Non-pigmented ciliary epithelial cell (primary cell): ENCODE results near the gene HSPA6.
A peak's percentile ranks its signal among the peaks of the same experiment; 100 is the strongest.
"Not testable (repeated sequence)": the region's sequence is repeated elsewhere in the genome, so short reads cannot be mapped to it uniquely, and the experiment has no call there.

Experiments used
- DNase-seq: peaks from one replicate; pipeline ENCODE4 v3.0.0-alpha.2; 2010; ENCODE audit warnings: low read depth

The HSPA6 gene

DNA sequence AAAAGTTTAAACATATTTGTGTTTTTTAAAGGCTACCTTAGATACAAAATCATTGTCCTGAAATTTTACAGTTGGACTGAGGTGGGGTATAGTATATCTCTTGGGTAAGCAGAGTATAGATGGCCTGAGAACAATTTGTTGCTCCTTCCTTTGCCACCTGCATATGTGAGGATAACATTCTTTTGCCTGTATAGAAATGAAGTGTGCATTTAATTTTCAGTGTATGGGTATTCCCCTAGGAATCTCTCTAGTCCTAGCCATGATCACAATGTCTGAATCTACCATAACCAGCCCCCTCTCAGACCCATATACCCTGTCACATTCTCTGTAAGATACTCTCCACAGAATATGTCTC, 21.0 kb upstream of the HSPA6 start:
- no peak for DNase-seq

GRCh38 chr1:161505686-161506085, 18.7 kb upstream of the HSPA6 start:
- DNase-seq: no peak

- no peak for DNase-seq
Observed at GRCh38 chr1:161506336-161507223, 17.8 kb upstream of the HSPA6 start.

DNA sequence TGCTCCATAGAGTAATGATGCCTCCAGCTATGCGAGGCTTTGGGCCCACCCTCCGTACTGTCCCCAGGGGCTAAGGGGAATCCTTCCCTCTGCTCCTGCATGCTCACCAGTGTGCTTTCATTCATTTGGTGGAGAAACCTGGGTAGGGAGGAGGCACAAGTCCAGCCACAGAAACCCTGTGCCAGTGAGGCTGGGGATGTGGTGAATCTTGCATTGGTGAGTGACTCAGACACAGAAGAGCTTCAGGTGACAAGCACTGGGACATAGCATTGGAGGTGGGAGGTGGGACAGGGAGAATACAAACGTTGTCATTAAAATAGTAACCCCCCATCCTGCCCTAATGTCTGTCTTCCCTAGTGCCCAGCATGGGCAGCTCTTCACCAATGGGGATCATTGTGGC, 13.9 kb upstream of the HSPA6 start:
- DNase-seq: no peak

GRCh38 chr1:161511018-161511755, 13.2 kb upstream of the HSPA6 start:
- no peak for DNase-seq

DNA sequence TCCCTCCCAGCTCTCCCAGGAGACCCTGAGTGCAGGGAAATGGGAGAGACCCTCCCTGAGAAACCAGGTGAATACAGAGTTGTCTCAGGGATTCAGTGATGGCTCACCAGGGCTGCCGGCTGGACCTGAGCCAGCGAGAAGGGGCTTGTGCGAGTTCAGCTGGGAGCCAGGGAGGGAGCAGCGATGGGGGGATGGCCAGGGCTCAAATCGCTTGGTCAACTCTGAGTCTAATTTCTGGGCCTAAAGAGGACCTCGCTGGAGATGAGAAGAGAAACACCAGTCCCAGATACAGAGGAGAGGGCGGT, 12.6 kb upstream of the HSPA6 start:
- DNase-seq: no peak

DNA sequence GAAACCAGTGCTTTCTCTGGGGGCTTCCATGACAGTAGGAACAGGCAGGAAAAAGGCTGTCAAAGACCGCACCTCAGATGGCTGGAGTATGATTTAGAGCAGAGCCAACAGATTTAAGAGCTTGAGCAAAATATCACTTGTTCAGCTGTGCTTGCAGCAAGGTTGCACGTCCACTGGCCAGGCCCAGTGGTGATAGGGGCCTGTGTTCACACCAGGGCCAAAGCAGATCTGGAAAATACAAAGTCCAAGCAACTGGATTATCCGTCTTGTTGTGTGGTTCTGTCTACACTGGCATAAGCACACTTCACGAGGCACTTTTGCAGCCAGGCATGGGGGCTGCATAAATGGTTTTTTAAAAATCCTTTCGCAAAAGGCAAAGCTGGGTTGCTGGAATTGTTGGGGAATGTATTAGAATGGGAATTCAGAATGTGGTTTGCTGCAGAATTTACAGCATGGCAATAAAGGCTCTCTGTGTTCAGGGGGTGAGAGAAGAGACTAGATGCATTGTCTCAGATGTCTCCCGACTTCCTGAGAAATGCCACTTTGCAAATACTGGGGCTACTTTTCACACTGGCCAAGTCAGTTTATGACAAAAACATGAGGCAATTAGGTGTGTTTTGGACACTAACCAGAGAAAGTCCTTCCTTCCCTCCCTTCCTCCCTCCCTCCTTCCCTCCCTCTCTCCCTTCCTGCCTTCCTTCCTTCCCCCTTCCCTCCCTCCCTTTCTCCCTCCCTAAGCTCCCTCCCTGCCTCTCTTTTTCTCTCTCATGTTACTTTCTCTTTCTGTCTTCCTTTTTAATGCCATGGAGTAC, 11.5 kb upstream of the HSPA6 start:
- not testable (repeated sequence) for DNase-seq

GRCh38 chr1:161513448-161513780, 10.9 kb upstream of the HSPA6 start:
- DNase-seq: not testable (repeated sequence)

DNA sequence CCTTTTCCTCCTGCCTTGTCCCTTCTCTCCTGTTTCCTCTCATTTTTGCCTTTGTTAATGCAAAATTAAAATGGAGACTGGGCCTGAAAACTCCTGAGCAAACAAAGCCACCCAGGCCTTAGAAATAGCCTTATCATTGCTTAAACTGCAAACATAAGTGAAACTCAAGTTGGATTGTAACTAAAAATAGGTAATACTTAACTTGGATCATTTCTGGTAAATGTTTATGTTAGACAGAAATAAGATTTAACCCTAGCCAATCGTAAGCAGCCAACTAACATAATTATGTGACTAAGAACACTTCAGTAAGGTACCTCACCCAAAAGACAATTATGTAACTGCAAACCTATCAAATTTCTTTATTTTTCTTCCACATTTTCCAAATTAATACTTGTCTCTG, 10.4 kb upstream of the HSPA6 start:
- not testable (repeated sequence) for DNase-seq

GRCh38 chr1:161523041-161523816, 1.1 kb upstream of the HSPA6 start:
- DNase-seq: not testable (repeated sequence)

GRCh38 chr1:161524742-161525291, 477 bp downstream of the HSPA6 start:
- not testable (repeated sequence) for DNase-seq

DNA sequence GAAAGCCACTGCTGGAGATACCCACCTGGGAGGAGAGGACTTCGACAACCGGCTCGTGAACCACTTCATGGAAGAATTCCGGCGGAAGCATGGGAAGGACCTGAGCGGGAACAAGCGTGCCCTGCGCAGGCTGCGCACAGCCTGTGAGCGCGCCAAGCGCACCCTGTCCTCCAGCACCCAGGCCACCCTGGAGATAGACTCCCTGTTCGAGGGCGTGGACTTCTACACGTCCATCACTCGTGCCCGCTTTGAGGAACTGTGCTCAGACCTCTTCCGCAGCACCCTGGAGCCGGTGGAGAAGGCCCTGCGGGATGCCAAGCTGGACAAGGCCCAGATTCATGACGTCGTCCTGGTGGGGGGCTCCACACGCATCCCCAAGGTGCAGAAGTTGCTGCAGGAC, 981 bp downstream of the HSPA6 start:
- not testable (repeated sequence) for DNase-seq

DNA sequence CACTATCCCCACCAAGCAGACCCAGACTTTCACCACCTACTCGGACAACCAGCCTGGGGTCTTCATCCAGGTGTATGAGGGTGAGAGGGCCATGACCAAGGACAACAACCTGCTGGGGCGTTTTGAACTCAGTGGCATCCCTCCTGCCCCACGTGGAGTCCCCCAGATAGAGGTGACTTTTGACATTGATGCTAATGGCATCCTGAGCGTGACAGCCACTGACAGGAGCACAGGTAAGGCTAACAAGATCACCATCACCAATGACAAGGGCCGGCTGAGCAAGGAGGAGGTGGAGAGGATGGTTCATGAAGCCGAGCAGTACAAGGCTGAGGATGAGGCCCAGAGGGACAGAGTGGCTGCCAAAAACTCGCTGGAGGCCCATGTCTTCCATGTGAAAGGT, 1.6 kb downstream of the HSPA6 start:
- not testable (repeated sequence) for DNase-seq

DNA sequence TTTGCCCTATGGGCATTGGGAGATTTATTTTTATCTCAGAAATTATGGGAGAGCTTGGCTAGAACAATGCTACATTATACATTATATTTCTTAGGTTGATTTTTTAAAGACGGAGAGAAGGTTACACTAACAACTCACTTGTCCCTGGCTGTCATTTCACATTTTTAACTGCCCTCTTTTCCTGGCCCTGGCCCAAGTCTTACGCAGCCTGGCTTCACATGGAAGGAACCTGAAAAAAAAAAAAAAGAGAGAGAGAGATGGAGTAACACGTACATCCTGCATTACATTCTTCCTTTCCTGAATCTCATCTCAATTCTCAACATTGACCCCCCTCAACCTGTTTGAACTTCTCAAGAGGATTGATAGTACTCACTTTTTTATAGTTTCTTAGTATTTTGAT, 4.2 kb downstream of the HSPA6 start:
- DNase-seq: not testable (repeated sequence)

DNA sequence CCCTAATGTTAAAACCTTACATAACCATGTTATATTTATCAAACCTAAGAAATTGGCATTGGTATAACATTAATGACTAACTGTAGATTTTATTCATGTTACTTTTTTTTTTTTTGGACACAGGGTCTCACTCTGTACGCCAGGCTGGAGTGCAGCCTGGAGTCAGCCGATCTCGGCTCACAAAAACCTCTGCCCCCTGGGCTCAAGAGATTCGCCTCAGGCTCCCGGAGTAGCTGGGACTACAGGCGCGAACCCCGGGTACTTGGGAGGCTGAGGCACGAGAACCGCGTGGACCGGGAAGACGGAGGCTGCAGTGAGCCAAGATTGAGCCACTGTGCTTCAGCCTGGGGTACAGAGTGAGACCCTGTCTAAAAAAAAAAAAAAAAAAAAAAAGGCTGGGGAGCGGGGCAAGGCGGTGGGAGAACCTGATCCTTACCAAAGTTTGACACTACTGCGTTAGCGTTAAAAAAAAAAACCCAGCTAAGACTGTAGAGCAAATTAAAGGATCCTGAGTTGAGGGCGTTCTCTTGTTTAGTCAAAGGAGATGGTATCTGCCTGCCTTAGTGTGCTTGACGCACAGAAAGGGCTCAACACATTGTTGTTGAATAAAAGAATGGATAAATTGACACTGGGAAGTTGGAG, 5.2 kb downstream of the HSPA6 start:
- DNase-seq: not testable (repeated sequence)

DNA sequence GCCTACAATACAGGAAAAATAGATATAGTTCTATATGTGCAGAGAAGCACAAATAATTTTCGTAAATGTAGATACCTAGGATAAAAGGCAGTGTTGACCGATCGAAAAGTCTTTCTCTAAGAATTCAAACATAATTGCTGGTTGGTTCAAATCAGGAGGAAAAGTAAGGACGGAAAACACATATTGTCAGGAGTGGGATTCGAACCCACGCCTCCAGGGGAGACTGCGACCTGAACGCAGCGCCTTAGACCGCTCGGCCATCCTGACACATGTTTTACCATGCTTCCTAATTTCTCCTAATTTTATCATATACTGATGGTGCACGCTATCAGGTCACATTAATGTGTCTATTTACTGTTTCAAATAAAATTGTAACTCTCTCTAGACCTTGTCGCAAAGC, 5.8 kb downstream of the HSPA6 start:
- peak; percentile 26 for DNase-seq

DNA sequence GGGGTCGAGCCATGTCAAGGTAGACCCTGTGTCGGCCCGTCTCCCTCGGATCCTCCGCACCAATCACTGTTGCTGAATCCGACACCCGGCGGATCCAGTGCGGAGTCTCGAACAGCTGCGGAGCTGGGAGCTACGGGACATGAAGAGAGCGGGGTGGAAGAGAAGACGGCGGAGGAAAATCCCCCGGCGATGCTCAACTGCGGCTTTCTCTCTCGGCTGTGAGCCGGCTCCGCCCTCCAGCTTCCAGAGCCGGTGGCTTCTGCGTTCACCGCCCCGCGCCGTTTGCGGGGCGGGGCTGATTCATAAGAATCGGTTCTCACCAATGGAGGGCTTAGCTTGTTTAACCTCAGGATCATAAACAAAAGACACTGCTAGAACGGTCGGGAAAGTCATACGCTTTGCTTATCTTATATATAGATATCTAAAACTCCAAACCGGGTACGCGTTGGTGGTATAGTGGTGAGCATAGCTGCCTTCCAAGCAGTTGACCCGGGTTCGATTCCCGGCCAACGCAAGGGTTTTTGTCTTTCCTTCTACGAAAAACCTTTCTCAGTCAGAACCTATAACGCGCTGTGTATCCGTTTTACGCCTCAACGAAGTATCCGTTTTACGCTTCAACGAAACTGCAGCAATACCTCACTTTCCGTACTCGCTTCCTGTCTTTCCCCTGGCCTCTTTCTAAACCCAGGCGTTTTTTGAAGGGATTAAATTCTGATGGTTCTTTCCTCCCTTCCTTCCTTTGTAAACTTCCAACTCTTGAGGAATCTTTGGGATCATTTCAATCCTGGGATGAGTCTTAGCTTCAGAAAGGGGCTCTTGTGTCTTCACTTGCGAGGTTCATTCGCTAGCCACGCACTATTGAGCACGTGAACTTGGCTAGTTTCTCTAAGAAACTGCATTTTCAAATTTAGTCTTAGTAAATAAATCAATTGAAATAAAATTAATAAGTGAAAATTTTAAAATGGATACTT, 6.6 kb downstream of the HSPA6 start:
- peak; percentile 77 for DNase-seq

DNA sequence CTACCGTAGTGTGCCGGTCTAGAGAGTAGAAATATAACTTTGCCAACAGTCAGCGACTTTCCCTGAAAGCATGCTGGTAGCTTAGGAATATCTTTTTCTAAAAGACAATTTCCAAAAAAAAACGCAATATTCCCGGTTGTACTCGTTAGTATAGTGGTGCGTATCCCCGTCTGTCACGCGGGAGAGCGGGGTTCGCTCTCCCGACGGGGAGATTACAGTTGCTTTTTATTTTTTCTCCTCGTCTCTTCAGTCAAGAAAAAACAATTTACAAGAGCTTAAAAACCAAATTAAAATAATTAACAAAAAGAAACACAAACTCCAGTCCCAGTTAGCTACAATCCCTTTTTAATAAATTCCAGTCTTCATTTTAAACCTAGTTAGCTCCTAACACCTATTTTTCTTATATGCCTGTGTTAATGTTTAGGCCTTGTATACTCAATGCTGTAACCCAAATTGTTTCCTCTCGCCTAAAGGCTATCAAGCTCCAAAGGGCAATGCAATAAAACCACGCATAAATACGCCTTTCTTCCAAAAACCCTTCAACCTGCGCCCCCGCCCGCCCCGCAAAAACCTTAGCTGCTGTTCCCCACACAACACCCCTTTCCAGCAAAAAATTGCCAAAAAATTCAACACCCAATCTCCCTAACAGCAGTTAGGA, 7.8 kb downstream of the HSPA6 start:
- DNase-seq: no peak
